Fibroblast of the conjunctiva (primary cell): ENCODE data around the gene TUFT1.

Experiments
- DNase-seq: peaks from one replicate; pipeline ENCODE4 v3.0.0-alpha.2; 2010; ENCODE audit warnings: low read depth

Gene TUFT1

GRCh38 chr1:151540021-151540981 lies at the start of gene TUFT1:
Gene TUFT1, plus strand, starts transcription at chr1:151540309. Its CDS starts 58 bp downstream, at chr1:151540367.
- peak; percentile 80 for DNase-seq

GRCh38 chr1:151491641-151492040 lies 48.5 kb upstream of the TUFT1 start:
- DNase-seq, result no peak

DNA sequence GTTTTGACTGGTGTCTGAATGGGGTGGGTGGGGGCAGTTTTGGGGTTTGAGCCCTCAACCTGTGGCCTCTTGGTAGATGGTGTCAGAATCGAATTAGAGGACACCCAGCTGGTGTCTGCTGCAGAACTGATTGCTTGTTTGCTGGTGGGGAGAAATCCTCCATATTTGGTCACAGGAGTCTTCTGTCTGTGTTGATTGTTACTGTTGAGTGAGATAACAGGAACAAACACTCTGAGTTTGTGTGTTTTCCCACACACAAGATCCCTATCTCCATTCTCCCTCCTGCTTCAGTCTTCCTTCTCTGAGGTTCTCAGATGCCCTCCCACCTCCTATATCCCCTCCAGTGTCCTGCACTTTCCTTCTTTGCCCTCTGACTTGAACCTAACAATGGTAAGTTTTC lies 48.0 kb upstream of the TUFT1 start:
- DNase-seq, result no peak

- DNase-seq, result no peak
Measured at GRCh38 chr1:151493042-151493441, 47.1 kb upstream of the TUFT1 start.

DNA sequence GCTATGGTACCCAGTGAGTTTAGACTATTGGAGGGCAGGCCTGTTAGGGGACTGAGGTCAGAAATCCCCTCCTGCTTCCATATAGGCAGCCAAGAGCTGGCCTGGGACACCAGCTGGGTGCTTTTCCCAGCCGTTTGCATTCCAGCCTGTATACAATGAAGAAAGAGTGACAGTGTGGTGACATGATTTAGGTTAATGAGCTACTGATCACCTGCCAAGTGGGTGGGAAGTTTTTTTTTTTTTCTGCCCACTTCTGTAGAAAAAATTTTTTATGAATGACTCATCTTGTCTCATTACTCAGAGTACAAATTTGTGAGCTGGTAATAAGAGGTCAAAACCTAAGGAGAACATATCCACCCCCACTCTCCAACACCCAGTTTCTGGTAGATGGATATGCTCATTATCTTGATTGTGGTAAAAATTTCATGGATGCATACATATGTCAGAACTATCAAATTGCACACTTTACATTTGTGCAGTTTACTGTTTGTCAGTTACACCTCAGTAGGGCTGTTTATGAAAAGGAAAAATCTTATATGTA lies 45.3 kb upstream of the TUFT1 start:
- DNase-seq, result peak; percentile 24

DNA sequence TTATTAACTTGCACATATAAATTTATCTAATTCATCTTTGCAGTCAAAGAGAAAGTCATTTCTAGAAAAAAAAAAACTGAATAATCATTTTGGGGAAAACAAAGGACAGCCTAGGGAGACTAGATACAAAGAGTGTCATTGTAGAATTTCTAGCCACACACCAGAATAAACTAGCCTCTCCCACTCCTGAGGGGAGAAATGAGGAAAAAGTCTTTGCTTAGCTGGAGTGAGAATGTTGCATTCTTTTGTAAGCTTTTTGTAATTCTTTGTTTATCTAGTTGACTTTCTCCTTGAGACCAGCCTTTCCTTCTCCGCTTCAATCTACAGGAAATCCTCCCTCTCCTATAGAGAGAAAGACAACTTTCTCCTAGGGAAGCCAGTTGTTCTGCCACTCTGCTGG lies 44.8 kb upstream of the TUFT1 start:
- DNase-seq, result no peak

DNA sequence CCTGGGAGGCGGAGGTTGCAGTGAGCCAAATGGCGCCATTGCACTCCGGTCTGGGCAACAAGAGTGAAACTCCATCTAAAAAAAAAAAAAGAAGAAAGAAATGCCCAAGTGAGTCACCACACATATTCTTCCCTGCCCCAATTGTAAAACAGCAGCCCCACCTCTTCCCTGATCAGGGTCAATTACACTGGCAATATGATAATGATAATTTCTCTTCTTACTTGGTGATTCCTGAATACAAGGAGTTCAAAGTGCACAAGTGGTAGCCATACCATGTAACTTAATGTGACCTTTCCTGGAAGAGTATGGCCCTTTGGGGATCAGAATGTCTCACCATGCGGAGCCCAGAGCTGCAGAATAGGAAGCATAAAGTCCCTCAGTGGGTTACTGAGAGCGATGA lies 40.7 kb upstream of the TUFT1 start:
- DNase-seq, result no peak

DNA sequence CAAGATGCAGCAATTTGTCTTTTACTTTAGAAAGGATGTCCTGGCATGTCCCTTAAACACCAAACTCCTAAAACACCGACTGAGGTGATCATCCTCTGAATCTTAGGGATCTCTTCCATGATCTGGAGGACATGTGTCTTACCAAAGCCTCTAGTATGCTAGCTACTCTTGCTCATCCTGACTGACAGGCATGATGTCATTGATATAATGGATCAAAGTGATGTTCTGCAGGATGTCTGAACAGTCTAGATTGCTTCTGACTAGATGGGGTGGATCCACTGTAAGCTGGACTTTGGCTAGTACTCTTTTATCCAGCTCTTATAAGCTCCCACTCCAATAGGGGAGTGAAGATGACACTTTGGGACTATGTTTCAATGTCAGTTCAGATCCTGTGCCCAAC lies 40.2 kb upstream of the TUFT1 start:
- DNase-seq, result no peak

GRCh38 chr1:151501474-151501873 lies 38.6 kb upstream of the TUFT1 start:
- no peak for DNase-seq

GRCh38 chr1:151502035-151502700 lies 37.9 kb upstream of the TUFT1 start:
- DNase-seq, result no peak

DNA sequence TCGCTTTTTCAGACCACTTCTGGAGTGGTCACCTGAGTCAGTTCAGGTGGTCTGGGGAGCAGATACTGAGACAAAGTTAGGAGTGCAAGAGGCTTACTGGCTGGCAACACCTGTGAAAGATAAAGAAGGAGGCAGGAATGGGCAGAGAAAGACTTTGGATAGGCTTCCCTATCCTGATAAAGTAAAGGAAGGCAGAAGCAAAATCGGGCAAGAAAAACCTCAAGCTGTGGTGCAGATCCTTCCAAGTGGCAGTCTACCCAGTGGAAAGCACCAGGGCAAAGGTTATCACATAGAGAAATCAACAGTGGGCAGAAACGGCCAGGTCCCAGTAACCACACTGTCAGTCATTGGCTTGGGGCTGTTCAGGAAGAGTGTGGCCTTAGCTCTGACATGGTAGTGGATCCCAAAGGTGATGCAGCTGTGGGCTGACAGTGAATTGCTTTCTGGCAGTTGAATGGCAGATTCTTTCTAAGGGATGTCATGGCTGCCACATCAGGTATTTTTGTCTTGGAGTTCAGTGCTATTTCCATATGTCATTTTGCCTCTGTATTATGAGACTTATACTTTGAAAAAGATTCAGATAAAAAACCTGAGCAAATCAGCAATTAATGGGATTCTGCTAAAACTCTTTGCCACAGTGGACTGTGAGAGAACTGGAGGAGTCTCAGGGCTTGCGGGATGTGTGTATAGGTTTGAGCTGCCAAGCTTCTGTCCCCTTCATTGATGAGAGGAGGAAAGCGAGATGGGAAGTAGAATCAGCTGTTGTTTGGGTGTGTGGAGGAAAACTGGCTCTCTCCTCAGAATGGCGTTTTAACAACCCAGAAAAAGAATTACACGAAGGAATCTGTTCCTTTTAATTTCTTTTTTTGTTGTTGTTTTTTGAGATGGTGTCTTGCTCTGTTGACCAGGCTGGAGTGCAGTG lies 37.0 kb upstream of the TUFT1 start:
- DNase-seq, result no peak

DNA sequence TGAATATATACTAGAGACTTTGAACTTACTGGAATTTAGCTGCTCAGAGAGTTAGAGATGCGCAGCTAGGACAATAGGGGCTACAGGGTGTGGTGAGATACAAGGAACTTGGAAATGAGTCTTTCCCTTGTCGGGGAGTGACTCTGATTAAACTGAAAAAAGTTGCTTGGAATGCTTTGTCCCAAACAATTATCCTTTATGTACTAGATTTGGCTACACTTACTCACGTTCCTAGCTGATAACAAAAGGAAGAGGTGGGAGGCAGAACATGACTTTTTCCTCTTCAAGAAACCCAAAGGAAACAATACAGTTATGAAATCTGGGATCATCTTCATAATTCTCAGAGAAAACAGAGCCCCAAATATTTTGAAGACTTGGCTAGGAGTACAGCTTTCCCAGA lies 35.9 kb upstream of the TUFT1 start:
- DNase-seq, result no peak

DNA sequence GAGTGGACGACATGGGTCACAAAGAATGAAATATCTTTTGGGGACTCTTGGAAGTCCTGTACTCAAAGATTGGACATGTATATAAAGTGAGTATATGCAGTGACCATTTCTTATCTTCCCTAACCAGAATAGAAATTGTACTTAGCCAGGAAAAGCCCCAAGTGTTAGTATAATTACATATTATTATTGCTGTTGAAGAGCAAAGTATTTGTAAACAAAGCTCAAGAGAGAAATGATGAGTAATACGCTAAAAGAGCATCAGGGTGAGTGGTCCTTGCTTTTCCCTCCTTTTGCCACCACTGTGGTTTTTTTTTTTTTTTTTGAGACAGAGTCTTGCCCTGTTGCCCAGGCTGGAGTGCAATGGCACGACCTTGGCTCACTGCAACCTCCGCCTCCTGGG lies 35.4 kb upstream of the TUFT1 start:
- DNase-seq, result no peak

GRCh38 chr1:151508833-151509232 lies 31.3 kb upstream of the TUFT1 start:
- DNase-seq, result no peak

DNA sequence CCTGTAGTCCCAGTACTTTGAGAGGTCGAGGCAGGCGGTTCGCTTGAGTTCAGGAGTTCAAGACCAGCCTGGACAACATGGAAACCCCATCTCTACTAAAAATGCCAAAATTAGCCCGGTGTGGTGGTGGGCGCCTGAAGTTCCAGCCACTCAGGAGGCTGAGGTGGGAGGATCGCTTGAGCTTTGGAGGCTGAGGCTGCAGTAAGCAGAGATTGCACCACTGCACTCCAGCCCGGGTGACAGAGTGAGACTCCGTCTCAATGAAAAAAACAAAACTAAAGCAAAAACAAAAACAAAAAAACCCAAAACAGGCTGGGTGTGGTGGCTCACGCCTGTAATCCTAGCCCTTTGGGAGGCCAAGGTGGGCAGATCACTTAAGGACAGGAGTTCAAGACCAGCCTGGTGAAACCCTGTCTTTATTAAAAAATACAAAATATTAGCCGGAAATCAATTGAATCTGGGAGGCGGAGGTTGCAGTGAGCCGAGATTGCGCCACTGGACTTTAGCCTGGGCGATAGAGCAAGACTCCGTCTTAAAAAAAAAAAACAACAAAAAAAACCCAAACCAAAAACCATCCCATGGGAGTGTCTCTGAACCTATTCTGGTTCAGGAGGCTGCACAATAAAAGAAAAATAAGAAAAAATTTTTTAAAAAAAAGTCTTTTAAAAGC lies 30.6 kb upstream of the TUFT1 start:
- DNase-seq, result no peak

DNA sequence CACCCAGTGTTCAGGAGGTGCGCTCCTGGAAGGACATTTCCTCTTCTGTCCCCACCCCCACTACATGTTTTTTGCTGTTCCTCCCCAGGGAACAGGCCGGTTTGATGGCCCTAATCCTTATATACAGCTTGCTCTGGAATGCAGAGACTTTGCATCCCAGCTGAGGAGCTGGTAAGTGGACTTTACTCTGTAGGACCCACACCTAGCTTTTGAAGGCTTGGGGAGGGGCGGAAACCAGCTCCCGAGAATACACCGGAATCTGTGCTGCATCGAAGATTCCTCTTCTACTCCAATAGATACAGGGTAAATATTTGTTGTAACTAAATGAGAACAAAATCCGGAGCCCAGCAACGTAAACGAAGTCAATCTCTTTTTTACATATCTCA lies 30.1 kb upstream of the TUFT1 start:
- DNase-seq, result no peak

DNA sequence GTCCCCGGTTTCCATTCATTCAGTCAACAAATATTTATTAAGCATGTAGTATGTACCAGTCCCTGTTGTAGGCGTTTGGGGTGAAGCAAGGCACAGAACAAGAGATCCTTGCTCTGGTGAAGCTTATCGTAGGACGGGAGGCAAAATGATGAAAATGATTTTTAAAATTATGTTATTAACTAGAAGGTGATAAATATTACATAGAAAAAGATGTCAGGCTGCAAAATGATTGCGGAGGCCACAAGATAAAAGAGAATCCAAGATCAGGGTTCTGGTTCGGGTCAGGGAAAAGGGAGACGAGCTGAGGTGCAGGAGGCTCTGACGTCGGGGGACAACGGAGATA lies 29.5 kb upstream of the TUFT1 start:
- no peak for DNase-seq

DNA sequence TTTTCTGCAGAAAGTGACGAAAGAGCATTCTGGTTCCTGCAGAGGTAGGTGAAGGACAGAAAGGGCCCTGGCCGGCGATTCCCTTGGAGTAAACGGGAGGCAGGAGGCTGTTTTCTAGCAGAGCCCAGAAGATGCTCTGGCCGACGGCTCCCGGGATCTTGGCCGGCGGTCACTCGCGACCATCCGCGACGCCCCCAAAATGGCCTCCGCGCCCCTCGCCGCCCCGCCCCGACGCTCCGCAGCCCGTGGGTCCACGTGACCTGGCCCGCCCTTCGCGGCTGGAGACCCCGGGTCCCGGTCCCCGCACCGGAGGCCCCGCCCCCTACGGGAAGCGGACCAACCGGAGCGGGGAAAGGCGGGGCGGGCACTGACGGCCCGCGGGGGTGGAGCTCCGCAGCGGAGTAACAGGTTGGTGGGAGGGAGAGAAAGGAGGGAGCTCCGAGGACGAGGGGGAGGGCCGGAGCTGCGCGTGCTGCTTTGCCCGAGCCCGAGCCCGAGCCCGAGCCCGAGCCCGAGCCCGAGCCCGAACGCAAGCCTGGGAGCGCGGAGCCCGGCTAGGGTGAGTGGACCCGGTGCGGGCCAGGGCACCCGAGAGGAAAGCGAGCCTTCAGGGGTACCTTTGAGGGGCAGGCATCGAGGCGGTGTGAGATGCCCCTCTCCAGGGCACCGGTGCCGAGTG lies 29.0 kb upstream of the TUFT1 start, which contains the start of gene CGN:
Gene CGN (plus strand): TSS at position 431 of the 679 bp plus-strand sequence. CDS start 7,133 bp downstream, outside the sequence.
- DNase-seq, result peak; percentile 56

- DNase-seq, result no peak
Measured at GRCh38 chr1:151511636-151512215, 28.4 kb upstream of the TUFT1 start.

- DNase-seq, result no peak
Measured at GRCh38 chr1:151512326-151512725, 27.8 kb upstream of the TUFT1 start.
